BJ (cell line): ENCODE data around the gene CCER1. TPM values are rescaled to one million over a fixed set of nuclear protein-coding genes. Genes with fewer than 3 reads are reported as not detected.

Source experiments
- CTCF ChIA-PET: fragments of 350-600 bp; formaldehyde crosslinking; extraction: SDS; loops from one replicate; lab custom pipeline; 2021; ENCODE audit warnings: antibody characterized with exemption, inconsistent platforms; lab: Yijun Ruan, JAX
- POLR2A ChIA-PET: fragments of 300-600 bp; sonication (Branson Sonifier 250); formaldehyde crosslinking; extraction: SDS; loops from one replicate; lab custom pipeline; 2021; ENCODE audit warnings: antibody characterized with exemption; lab: Charles Lee
- DNase-seq: peaks from one replicate; pipeline ENCODE4 v3.0.0-alpha.2; 2011; ENCODE audit warnings: low read depth
- H3K27me3 ChIP-seq: 2 replicates; pipeline ENCODE4 v1.6.0; 2011; ENCODE audit warnings: low read length; ENCODE audit not compliant: control insufficient read depth, insufficient read depth
- H3K36me3 ChIP-seq: 2 replicates; pipeline ENCODE4 v1.5.1; 2011; ENCODE audit warnings: low read length; ENCODE audit not compliant: control insufficient read depth, insufficient read depth
- H3K4me3 ChIP-seq: 2 replicates; pipeline ENCODE4 v1.5.1; 2011; ENCODE audit warnings: low read depth, mild to moderate bottlenecking, control low read depth, low read length
- CTCF ChIP-seq: IDR thresholded peaks from 2 replicates; pipeline ENCODE4 v1.5.1; 2011; ENCODE audit warnings: low read depth, mild to moderate bottlenecking, control low read depth, inconsistent platforms, low read length, moderate library complexity; ENCODE audit not compliant: insufficient read depth
- polyA plus RNA-seq: library from polyadenylated mRNA; depleted of rRNA; stranded (reverse); fragments of >200 nt; gene quantifications from 2 replicates; pipeline ENCODE4 v1.2.3, GENCODE V29; 2011

Gene CCER1
- polyA plus RNA-seq, 1 experiment, result not detected

- DNase-seq, result no peak
- no peaks in the 10 kb centered on the region for H3K36me3 ChIP-seq
- POLR2A ChIA-PET, result no interaction called here
- H3K4me3 ChIP-seq, result no peak overlapping the region
- H3K27me3 ChIP-seq, result no peaks in the 10 kb centered on the region
- CTCF ChIA-PET, result no interaction called here
- no peak for TF ChIP-seq CTCF
These were observed 548 bp downstream of the CCER1 start for GRCh38 chr12:90954428-90954827.

GRCh38 chr12:90953956-90954421 lies 987 bp downstream of the CCER1 start:
- H3K36me3 ChIP-seq, result no peaks in the 10 kb centered on the region
- ChIA-PET CTCF (interaction anchor here (2.2 kb wide), 1 partner anchor 10 kb away, joined by 10 read pairs; no protein-coding TSS in a partner anchor), POLR2A (no interaction called here)
- no peak for DNase-seq
- H3K27me3 ChIP-seq, result no peaks in the 10 kb centered on the region
- peak; percentile 18; the same call in 1 of the 2 replicates for TF ChIP-seq CTCF
- H3K4me3 ChIP-seq, result no peak overlapping the region

GRCh38 chr12:90951432-90952105 lies 3.4 kb downstream of the CCER1 start:
- DNase-seq, result no peak

GRCh38 chr12:90947869-90948268 lies 7.1 kb downstream of the CCER1 start:
- DNase-seq, result no peak
- no peaks in the 10 kb centered on the region for H3K36me3 ChIP-seq
- no peak overlapping the region for H3K4me3 ChIP-seq
- H3K27me3 ChIP-seq, result no peaks in the 10 kb centered on the region
- no peak for TF ChIP-seq CTCF
- ChIA-PET CTCF (no interaction called here), POLR2A (no interaction called here)

More at GRCh38 chr12:90951432-90952105, 3.4 kb downstream of the CCER1 start:
- H3K36me3 ChIP-seq, result no peaks in the 10 kb centered on the region
- ChIA-PET CTCF (interaction anchor here (2.1 to 2.2 kb wide), 2 partner anchors 7 to 11 kb away, joined by 10 read pairs; no protein-coding TSS in a partner anchor), POLR2A (no interaction called here)
- H3K4me3 ChIP-seq, result no peak overlapping the region
- no peaks in the 10 kb centered on the region for H3K27me3 ChIP-seq
- no peak for TF ChIP-seq CTCF

- peak; percentile 39; the same call in 1 of the 2 replicates for TF ChIP-seq CTCF
- POLR2A ChIA-PET, result interaction anchor here (0.6 kb wide), 1 partner anchor 1236 kb away, joined by 3 read pairs; no protein-coding TSS in a partner anchor
These were observed 9.8 kb downstream of the CCER1 start for GRCh38 chr12:90945070-90945649.

More at GRCh38 chr12:90945070-90945649, 9.8 kb downstream of the CCER1 start:
- no peak for DNase-seq
- Histone ChIP-seq H3K4me3 (no peak overlapping the region), H3K36me3 (no peaks in the 10 kb centered on the region), H3K27me3 (no peaks in the 10 kb centered on the region)
- CTCF ChIA-PET, result interaction anchor here (0.5 to 2.4 kb wide), 13 partner anchors 8 to 1621 kb away, joined by 3 to 11 read pairs (median 4); no protein-coding TSS in a partner anchor
